GM12878 (cell line): ENCODE measurements around the gene SLC6A17. TPM values are rescaled to one million over a fixed set of nuclear protein-coding genes. Genes with fewer than 3 reads are reported as not detected.

Source experiments
- CHD2 ChIP-seq: IDR thresholded peaks from 2 replicates; pipeline ENCODE4 v1.6.1; 2011; ENCODE audit warnings: low read depth, low read length, improper control_type of control experiment, borderline replicate concordance
- EGR1 ChIP-seq, 2 experiments: IDR thresholded peaks; 1 replicate in 1 of 2; 2 replicates in 1 of 2; pipeline ENCODE4 v1.6.1; 2011 to 2012; ENCODE audit warnings: low read depth in 2 of 2, low read length in 2 of 2, borderline replicate concordance in 1 of 2, mild to moderate bottlenecking in 1 of 2, moderate library complexity in 1 of 2
- HCFC1 ChIP-seq: fragments of 150-350 bp; IDR thresholded peaks from 2 replicates; pipeline ENCODE4 v1.6.1; 2014; ENCODE audit warnings: low read length
- JUNB ChIP-seq: IDR thresholded peaks from 2 replicates; pipeline ENCODE4 v1.6.1; 2016; ENCODE audit warnings: antibody characterized with exemption, mild to moderate bottlenecking
- KDM1A ChIP-seq: fragments of 200-600 bp; sonication (generic); IDR thresholded peaks from 2 replicates; pipeline ENCODE4 v1.6.1; 2016; ENCODE audit warnings: borderline replicate concordance
- MLLT1 ChIP-seq: fragments of 450-650 bp; IDR thresholded peaks from 2 replicates; pipeline ENCODE4 v1.6.1; 2016; ENCODE audit warnings: mild to moderate bottlenecking
- MYB ChIP-seq: fragments of 150-350 bp; IDR thresholded peaks from 2 replicates; pipeline ENCODE4 v1.6.1; 2014; ENCODE audit warnings: mild to moderate bottlenecking, low read depth, low read length, borderline replicate concordance
- NFIC ChIP-seq: IDR thresholded peaks from 2 replicates; pipeline ENCODE4 v1.6.1; 2012; ENCODE audit warnings: low read depth, mild to moderate bottlenecking, inconsistent platforms, low read length, moderate library complexity
- NFYB ChIP-seq: IDR thresholded peaks from 2 replicates; pipeline ENCODE4 v1.6.1; 2011; ENCODE audit warnings: low read depth, mild to moderate bottlenecking, low read length, improper control_type of control experiment, moderate library complexity; ENCODE audit not compliant: insufficient read depth
- NRF1 ChIP-seq: conservative IDR thresholded peaks from 2 replicates; pipeline ENCODE4 v1.6.1; 2011; ENCODE audit warnings: mild to moderate bottlenecking, low read depth, low read length, improper control_type of control experiment
- PML ChIP-seq: IDR thresholded peaks from 2 replicates; pipeline ENCODE4 v1.6.1; 2012; ENCODE audit warnings: low read length, inconsistent platforms
- WRNIP1 ChIP-seq: IDR thresholded peaks from 2 replicates; pipeline ENCODE4 v1.6.1; 2011; ENCODE audit warnings: low read depth, low read length, improper control_type of control experiment, borderline replicate concordance
- polyA plus RNA-seq, 11 experiments: library from polyadenylated mRNA; depleted of rRNA in 4 of 11; unstranded in 6 of 11; stranded (reverse) in 5 of 11; fragments of >200 nt; fragmentation: Nextera tagmentation in 4 of 11; fragmentation: Illumina TruSeq in 1 of 11; extraction: Ambion mirVana in 4 of 11; extraction: Trizol in 1 of 11; gene quantifications; 1 replicate in 1 of 11; 2 replicates in 10 of 11; pipeline versions ENCODE4 v1.2.1 to v1.2.3, GENCODE V29; 2011 to 2016; ENCODE audit warnings: inconsistent platforms in 2 of 11, missing spikeins in 2 of 11, low read depth in 1 of 11
- total RNA-seq, 4 experiments: library from RNA; depleted of rRNA in 3 of 4; stranded (reverse); fragments of >200 nt in 3 of 4; fragmentation: Illumina TruSeq in 1 of 4; extraction: Trizol in 1 of 4; gene quantifications; 2 replicates each; pipeline versions ENCODE4 v1.2.1 to v1.2.3, GENCODE V29; 2013 to 2021
- TF ChIP-seq, protein P1 (sequence below): fragments of 450-650 bp; IDR thresholded peaks from 2 replicates; pipeline ENCODE4 v1.6.1; 2017; ENCODE audit warnings: mild to moderate bottlenecking, moderate library complexity
- TF ChIP-seq, protein P2 (sequence below): fragments of 150-350 bp; IDR thresholded peaks from 2 replicates; pipeline ENCODE4 v1.6.1; 2014; ENCODE audit warnings: mild to moderate bottlenecking, low read depth, low read length
- TF ChIP-seq, protein P3 (sequence below): fragments of 450-650 bp; IDR thresholded peaks from 2 replicates; pipeline ENCODE4 v1.6.1; 2017; ENCODE audit warnings: mild to moderate bottlenecking
- TF ChIP-seq, protein P4 (sequence below): fragments of 150-350 bp; IDR thresholded peaks from 2 replicates; pipeline ENCODE4 v1.6.1; 2016; ENCODE audit warnings: low read depth, low read length

Gene SLC6A17
- total and polyA plus RNA-seq, 10 of the 15 experiments (the other 5 are each of a cell fraction or from before 2014, with no cell fraction given) = not detected

- TF ChIP-seq, protein P1, sequence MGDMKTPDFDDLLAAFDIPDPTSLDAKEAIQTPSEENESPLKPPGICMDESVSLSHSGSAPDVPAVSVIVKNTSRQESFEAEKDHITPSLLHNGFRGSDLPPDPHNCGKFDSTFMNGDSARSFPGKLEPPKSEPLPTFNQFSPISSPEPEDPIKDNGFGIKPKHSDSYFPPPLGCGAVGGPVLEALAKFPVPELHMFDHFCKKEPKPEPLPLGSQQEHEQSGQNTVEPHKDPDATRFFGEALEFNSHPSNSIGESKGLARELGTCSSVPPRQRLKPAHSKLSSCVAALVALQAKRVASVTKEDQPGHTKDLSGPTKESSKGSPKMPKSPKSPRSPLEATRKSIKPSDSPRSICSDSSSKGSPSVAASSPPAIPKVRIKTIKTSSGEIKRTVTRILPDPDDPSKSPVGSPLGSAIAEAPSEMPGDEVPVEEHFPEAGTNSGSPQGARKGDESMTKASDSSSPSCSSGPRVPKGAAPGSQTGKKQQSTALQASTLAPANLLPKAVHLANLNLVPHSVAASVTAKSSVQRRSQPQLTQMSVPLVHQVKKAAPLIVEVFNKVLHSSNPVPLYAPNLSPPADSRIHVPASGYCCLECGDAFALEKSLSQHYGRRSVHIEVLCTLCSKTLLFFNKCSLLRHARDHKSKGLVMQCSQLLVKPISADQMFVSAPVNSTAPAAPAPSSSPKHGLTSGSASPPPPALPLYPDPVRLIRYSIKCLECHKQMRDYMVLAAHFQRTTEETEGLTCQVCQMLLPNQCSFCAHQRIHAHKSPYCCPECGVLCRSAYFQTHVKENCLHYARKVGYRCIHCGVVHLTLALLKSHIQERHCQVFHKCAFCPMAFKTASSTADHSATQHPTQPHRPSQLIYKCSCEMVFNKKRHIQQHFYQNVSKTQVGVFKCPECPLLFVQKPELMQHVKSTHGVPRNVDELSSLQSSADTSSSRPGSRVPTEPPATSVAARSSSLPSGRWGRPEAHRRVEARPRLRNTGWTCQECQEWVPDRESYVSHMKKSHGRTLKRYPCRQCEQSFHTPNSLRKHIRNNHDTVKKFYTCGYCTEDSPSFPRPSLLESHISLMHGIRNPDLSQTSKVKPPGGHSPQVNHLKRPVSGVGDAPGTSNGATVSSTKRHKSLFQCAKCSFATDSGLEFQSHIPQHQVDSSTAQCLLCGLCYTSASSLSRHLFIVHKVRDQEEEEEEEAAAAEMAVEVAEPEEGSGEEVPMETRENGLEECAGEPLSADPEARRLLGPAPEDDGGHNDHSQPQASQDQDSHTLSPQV = no peak
- TF ChIP-seq EGR1 (IDR thresholded peaks at IDR 0.05; ENCODE audit: borderline replicate concordance in 1 of 2, low read depth in 2 of 2, low read length in 2 of 2) = no peak
- TF ChIP-seq NFIC = no peak
- TF ChIP-seq KDM1A = no peak
- no peak for TF ChIP-seq MYB
- no peak for TF ChIP-seq NFYB
- TF ChIP-seq CHD2 = no peak
- no peak for TF ChIP-seq MLLT1
- no peak for TF ChIP-seq WRNIP1
- no peak for TF ChIP-seq JUNB
- TF ChIP-seq PML = no peak
- no peak for TF ChIP-seq NRF1
- no peak for TF ChIP-seq HCFC1
- TF ChIP-seq, protein P2, sequence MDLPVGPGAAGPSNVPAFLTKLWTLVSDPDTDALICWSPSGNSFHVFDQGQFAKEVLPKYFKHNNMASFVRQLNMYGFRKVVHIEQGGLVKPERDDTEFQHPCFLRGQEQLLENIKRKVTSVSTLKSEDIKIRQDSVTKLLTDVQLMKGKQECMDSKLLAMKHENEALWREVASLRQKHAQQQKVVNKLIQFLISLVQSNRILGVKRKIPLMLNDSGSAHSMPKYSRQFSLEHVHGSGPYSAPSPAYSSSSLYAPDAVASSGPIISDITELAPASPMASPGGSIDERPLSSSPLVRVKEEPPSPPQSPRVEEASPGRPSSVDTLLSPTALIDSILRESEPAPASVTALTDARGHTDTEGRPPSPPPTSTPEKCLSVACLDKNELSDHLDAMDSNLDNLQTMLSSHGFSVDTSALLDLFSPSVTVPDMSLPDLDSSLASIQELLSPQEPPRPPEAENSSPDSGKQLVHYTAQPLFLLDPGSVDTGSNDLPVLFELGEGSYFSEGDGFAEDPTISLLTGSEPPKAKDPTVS = no peak
- TF ChIP-seq, protein P3, sequence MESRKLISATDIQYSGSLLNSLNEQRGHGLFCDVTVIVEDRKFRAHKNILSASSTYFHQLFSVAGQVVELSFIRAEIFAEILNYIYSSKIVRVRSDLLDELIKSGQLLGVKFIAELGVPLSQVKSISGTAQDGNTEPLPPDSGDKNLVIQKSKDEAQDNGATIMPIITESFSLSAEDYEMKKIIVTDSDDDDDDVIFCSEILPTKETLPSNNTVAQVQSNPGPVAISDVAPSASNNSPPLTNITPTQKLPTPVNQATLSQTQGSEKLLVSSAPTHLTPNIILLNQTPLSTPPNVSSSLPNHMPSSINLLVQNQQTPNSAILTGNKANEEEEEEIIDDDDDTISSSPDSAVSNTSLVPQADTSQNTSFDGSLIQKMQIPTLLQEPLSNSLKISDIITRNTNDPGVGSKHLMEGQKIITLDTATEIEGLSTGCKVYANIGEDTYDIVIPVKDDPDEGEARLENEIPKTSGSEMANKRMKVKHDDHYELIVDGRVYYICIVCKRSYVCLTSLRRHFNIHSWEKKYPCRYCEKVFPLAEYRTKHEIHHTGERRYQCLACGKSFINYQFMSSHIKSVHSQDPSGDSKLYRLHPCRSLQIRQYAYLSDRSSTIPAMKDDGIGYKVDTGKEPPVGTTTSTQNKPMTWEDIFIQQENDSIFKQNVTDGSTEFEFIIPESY = no peak
- TF ChIP-seq, protein P4, sequence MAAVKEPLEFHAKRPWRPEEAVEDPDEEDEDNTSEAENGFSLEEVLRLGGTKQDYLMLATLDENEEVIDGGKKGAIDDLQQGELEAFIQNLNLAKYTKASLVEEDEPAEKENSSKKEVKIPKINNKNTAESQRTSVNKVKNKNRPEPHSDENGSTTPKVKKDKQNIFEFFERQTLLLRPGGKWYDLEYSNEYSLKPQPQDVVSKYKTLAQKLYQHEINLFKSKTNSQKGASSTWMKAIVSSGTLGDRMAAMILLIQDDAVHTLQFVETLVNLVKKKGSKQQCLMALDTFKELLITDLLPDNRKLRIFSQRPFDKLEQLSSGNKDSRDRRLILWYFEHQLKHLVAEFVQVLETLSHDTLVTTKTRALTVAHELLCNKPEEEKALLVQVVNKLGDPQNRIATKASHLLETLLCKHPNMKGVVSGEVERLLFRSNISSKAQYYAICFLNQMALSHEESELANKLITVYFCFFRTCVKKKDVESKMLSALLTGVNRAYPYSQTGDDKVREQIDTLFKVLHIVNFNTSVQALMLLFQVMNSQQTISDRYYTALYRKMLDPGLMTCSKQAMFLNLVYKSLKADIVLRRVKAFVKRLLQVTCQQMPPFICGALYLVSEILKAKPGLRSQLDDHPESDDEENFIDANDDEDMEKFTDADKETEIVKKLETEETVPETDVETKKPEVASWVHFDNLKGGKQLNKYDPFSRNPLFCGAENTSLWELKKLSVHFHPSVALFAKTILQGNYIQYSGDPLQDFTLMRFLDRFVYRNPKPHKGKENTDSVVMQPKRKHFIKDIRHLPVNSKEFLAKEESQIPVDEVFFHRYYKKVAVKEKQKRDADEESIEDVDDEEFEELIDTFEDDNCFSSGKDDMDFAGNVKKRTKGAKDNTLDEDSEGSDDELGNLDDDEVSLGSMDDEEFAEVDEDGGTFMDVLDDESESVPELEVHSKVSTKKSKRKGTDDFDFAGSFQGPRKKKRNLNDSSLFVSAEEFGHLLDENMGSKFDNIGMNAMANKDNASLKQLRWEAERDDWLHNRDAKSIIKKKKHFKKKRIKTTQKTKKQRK = no peak
These were observed 60.6 kb downstream of the SLC6A17 start (continued) for GRCh38 chr1:110210604-110211495.
